Fibroblast of lung (primary cell): ENCODE data around the gene APBA1.

ENCODE experiments used
- EZH2 ChIP-seq: IDR thresholded peaks from 2 replicates; pipeline ENCODE4 v1.5.1; 2012; ENCODE audit warnings: low read length, control low read depth, mild to moderate bottlenecking; ENCODE audit errors: missing control alignments
- TF ChIP-seq, protein P1 (sequence below), 2 donors: IDR thresholded peaks in 1 of 2; conservative IDR thresholded peaks in 1 of 2; 1 replicate in 1 of 2; 2 replicates in 1 of 2; pipeline ENCODE4 v1.5.1; 2011 to 2012; ENCODE audit warnings: low read length in 2 of 2, control low read depth in 1 of 2, inconsistent platforms in 1 of 2, low read depth in 1 of 2, mild to moderate bottlenecking in 1 of 2

DNA sequence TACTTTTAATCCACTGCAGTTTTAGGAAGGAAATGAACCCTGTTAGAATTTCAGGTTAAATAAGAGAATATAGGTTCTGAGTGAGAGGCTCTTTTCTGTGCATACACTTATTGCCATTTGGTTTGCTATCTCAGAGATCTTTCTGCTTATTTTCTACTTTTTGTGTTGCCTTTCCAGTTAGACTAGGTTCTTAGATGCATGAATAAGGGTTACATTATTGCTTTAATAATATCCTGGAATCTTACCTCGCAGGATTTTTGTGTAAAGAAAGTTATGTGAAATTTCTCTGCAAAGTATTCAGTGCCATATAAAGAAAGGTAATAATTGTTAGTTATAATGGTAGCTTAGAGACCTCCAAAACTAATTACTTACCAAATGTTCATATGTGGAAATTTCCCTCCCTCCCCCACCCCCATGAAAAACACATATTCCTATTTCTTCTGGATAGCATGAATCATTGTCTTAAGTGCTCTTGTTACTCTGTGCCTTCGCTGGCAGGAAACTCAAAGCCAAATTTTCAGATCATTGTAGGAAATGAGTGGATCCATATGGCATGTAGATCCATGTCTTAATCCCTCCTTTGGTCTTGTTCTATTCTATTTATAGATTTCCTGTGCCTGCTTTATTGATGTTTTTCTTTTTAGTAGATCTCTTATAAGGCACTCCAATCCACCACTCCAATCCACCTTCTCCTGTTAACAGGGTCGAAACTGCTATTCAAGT is 2.7 kb upstream of the APBA1 start:
- TF ChIP-seq, protein P1, sequence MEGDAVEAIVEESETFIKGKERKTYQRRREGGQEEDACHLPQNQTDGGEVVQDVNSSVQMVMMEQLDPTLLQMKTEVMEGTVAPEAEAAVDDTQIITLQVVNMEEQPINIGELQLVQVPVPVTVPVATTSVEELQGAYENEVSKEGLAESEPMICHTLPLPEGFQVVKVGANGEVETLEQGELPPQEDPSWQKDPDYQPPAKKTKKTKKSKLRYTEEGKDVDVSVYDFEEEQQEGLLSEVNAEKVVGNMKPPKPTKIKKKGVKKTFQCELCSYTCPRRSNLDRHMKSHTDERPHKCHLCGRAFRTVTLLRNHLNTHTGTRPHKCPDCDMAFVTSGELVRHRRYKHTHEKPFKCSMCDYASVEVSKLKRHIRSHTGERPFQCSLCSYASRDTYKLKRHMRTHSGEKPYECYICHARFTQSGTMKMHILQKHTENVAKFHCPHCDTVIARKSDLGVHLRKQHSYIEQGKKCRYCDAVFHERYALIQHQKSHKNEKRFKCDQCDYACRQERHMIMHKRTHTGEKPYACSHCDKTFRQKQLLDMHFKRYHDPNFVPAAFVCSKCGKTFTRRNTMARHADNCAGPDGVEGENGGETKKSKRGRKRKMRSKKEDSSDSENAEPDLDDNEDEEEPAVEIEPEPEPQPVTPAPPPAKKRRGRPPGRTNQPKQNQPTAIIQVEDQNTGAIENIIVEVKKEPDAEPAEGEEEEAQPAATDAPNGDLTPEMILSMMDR (conservative IDR thresholded peaks at IDR 0.05 in 1 of 2, IDR thresholded peaks at IDR 0.05 in 1 of 2; ENCODE audit: low read depth in 1 of 2, low read length in 2 of 2), result no peak
- no peak for TF ChIP-seq EZH2
